ENCODE results near the gene CYP19A1.

- TF ChIP-seq E2F4 (IDR thresholded peaks at IDR 0.05; ENCODE audit: low read depth, low read length) (no peak), GABPA (IDR thresholded peaks at IDR 0.05; ENCODE audit: low read depth) (no peak), CTCF (IDR thresholded peaks at IDR 0.05 in 2 of 3, conservative IDR thresholded peaks at IDR 0.05 in 1 of 3; ENCODE audit: control insufficient read depth in 2 of 3, extremely low read depth in 1 of 3, insufficient read depth in 1 of 3, low read depth in 3 of 3, low read length in 3 of 3) (no peak), SMC3 (IDR thresholded peaks at IDR 0.05; ENCODE audit: borderline replicate concordance, low read length) (no peak), SRF (IDR thresholded peaks at IDR 0.05; ENCODE audit: low read depth in 2 of 2, low read length in 2 of 2) (no peak), POLR2A (IDR thresholded peaks at IDR 0.05; ENCODE audit: low read depth, low read length) (no peak), KAT2A (conservative IDR thresholded peaks at IDR 0.05; ENCODE audit: control insufficient read depth, low read depth, low read length) (no peak), BACH1 (IDR thresholded peaks at IDR 0.05; ENCODE audit: borderline replicate concordance) (no peak)
These were observed 147.8 kb downstream of the CYP19A1 start for GRCh38 chr15:51190424-51191068.
